ENCODE results near the gene CTAGE9.
"Not testable (repeated sequence)": the region's sequence is repeated elsewhere in the genome, so short reads cannot be mapped to it uniquely, and the experiment has no call there.

The CTAGE9 gene

DNA sequence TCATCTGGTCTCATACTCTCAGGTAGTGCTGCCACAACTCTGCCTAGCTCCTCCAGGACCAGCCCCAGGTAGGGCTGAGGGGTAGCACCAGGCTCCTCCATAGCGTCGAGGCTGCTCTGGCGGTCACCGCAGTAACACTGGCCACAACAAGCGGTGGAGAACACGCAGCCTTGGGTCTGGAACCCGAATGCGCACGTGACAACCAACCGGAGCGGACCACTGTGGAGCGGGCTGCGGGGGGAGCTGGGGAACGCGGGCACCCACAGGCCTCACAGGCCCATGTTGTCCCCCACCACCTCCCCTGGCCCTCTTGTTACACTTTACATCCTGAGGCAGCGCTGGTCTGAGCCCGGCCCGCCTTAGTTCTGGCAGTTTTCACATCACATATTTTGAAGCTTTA, at the start of gene CTAGE9:
CTAGE9 (minus strand) TSS at position 101 of the 400 bp plus-strand sequence; CDS start at position 101, 0 bp downstream.
- not testable (repeated sequence) for H3K4me3 ChIP-seq (IDR thresholded peaks at IDR 0.05; ENCODE audit: insufficient read depth, low read depth, low read length); H3K79me2 ChIP-seq (ENCODE audit: insufficient read depth, low read depth); H4K20me1 ChIP-seq (ENCODE audit: insufficient read depth); H3K27me3 ChIP-seq (ENCODE audit: insufficient read depth, low read depth); H3K4me1 ChIP-seq (ENCODE audit: low read depth, poor library complexity, severe bottlenecking); H3K4me2 ChIP-seq; H3K36me3 ChIP-seq (ENCODE audit: insufficient read depth); H3K9ac ChIP-seq; H2AFZ ChIP-seq (ENCODE audit: low read depth); H3K27ac ChIP-seq

DNA sequence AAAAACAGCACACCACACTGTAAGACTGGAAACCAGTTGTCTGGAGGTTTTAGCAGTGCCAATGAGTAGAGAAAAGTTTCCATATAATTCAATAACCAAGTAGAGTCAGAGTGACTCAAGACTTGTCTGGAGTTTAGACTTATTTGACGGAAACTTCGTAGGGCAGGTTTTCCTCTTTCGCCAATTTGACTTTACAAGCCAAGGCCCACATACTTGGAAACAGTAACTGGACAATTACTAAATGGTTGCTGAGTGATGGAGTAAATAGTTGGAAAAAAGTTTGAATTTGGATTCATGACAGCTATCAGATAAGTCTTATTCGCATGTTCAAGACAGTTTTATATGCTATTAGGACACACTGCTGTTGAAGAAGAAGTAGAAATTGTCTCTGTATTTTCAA, 48.1 kb upstream of the CTAGE9 start:
- Histone ChIP-seq H2AFZ (ENCODE audit: low read depth) (no peak overlapping the region), H3K27ac (no peak overlapping the region), H3K4me3 (IDR thresholded peaks at IDR 0.05; ENCODE audit: insufficient read depth, low read depth, low read length) (no peak overlapping the region), H3K9ac (no peak overlapping the region), H3K27me3 (ENCODE audit: insufficient read depth, low read depth) (no peaks in the 10 kb centered on the region), H4K20me1 (ENCODE audit: insufficient read depth) (no peaks in the 10 kb centered on the region), H3K4me1 (ENCODE audit: low read depth, poor library complexity, severe bottlenecking) (no peaks in the 10 kb centered on the region), H3K36me3 (ENCODE audit: insufficient read depth) (no peaks in the 10 kb centered on the region), H3K4me2 (no peak overlapping the region), H3K79me2 (ENCODE audit: insufficient read depth, low read depth) (no peaks in the 10 kb centered on the region)
- TF ChIP-seq, protein P1, sequence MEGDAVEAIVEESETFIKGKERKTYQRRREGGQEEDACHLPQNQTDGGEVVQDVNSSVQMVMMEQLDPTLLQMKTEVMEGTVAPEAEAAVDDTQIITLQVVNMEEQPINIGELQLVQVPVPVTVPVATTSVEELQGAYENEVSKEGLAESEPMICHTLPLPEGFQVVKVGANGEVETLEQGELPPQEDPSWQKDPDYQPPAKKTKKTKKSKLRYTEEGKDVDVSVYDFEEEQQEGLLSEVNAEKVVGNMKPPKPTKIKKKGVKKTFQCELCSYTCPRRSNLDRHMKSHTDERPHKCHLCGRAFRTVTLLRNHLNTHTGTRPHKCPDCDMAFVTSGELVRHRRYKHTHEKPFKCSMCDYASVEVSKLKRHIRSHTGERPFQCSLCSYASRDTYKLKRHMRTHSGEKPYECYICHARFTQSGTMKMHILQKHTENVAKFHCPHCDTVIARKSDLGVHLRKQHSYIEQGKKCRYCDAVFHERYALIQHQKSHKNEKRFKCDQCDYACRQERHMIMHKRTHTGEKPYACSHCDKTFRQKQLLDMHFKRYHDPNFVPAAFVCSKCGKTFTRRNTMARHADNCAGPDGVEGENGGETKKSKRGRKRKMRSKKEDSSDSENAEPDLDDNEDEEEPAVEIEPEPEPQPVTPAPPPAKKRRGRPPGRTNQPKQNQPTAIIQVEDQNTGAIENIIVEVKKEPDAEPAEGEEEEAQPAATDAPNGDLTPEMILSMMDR (conservative IDR thresholded peaks at IDR 0.05; ENCODE audit: low read depth, low read length), result no peak

- no peak overlapping the region for H3K4me3 ChIP-seq (IDR thresholded peaks at IDR 0.05; ENCODE audit: insufficient read depth, low read depth, low read length)
- no peaks in the 10 kb centered on the region for H3K27me3 ChIP-seq (ENCODE audit: insufficient read depth, low read depth)
- no peak overlapping the region for H3K27ac ChIP-seq
- TF ChIP-seq, protein P1 (conservative IDR thresholded peaks at IDR 0.05; ENCODE audit: low read depth, low read length), result no peak
- H3K79me2 ChIP-seq (ENCODE audit: insufficient read depth, low read depth), result no peaks in the 10 kb centered on the region
- no peak overlapping the region for H2AFZ ChIP-seq (ENCODE audit: low read depth)
- H4K20me1 ChIP-seq (ENCODE audit: insufficient read depth), result no peaks in the 10 kb centered on the region
- no peak overlapping the region for H3K4me2 ChIP-seq
- no peaks in the 10 kb centered on the region for H3K36me3 ChIP-seq (ENCODE audit: insufficient read depth)
- H3K4me1 ChIP-seq (ENCODE audit: low read depth, poor library complexity, severe bottlenecking), result no peaks in the 10 kb centered on the region
- H3K9ac ChIP-seq, result no peak overlapping the region
Observed at GRCh38 chr6:131756039-131756438, 45.2 kb upstream of the CTAGE9 start.

DNA sequence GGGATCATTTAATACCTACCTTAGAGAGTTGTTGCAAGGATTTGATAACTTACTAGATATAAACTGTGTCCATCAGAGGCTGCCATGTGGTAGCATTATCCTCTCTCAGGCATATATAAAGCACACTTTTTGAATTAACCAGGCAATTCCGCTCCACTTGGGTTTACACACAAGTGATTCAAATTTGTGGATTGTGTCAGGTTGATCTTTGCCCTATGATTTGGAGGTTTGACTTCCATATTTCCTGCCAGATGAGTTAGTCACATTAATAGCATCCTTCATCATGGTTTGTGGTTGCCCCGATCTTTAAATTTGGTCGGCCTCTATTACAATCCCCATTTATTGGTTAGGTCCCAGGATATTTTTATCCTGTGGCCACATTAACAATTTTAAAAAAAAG, 44.8 kb upstream of the CTAGE9 start:
- H3K79me2 ChIP-seq (ENCODE audit: insufficient read depth, low read depth), result no peaks in the 10 kb centered on the region
- H3K4me1 ChIP-seq (ENCODE audit: low read depth, poor library complexity, severe bottlenecking), result no peaks in the 10 kb centered on the region
- H3K4me2 ChIP-seq, result no peak overlapping the region

More for the DNA sequence above, 44.8 kb upstream of the CTAGE9 start:
- no peaks in the 10 kb centered on the region for H4K20me1 ChIP-seq (ENCODE audit: insufficient read depth)
- no peak overlapping the region for H2AFZ ChIP-seq (ENCODE audit: low read depth)
- TF ChIP-seq, protein P1 (conservative IDR thresholded peaks at IDR 0.05; ENCODE audit: low read depth, low read length), result no peak
- no peaks in the 10 kb centered on the region for H3K27me3 ChIP-seq (ENCODE audit: insufficient read depth, low read depth)
- no peak overlapping the region for H3K27ac ChIP-seq
- H3K4me3 ChIP-seq (IDR thresholded peaks at IDR 0.05; ENCODE audit: insufficient read depth, low read depth, low read length), result no peak overlapping the region
- H3K9ac ChIP-seq, result no peak overlapping the region
- H3K36me3 ChIP-seq (ENCODE audit: insufficient read depth), result no peaks in the 10 kb centered on the region
